AG04449 (cell line): ENCODE results near the gene CARD10.
"Not testable (repeated sequence)": the region's sequence is repeated elsewhere in the genome, so short reads cannot be mapped to it uniquely, and the experiment has no call there.

Source experiments
- CTCF ChIA-PET: fragments of 350-600 bp; formaldehyde crosslinking; extraction: SDS; loops from one replicate; lab custom pipeline; 2021; ENCODE audit warnings: antibody characterized with exemption; lab: Yijun Ruan, JAX
- POLR2A ChIA-PET: fragments of 400-600, 350-600 bp; formaldehyde crosslinking; extraction: SDS; loops from one replicate; lab custom pipeline; 2020; ENCODE audit warnings: antibody characterized with exemption, inconsistent platforms; lab: Yijun Ruan, JAX
- DNase-seq: peaks from one replicate; pipeline ENCODE4 v3.0.0-alpha.2; 2010; ENCODE audit warnings: low read depth, low spot score
- H3K4me3 ChIP-seq: 2 replicates; pipeline ENCODE4 v1.5.1; 2011; ENCODE audit warnings: low read depth, mild to moderate bottlenecking, control low read depth, low read length
- CTCF ChIP-seq: IDR thresholded peaks from one replicate; pipeline ENCODE4 v1.5.1; 2011; ENCODE audit warnings: mild to moderate bottlenecking, moderate library complexity, low read length, control low read depth, inconsistent platforms; ENCODE audit not compliant: insufficient read depth; ENCODE audit errors: missing control alignments

Gene CARD10

GRCh38 chr22:37534445-37534844 is 15.2 kb upstream of the CARD10 start:
- CTCF ChIA-PET = interaction anchor here (1.3 to 1.6 kb wide), 3 partner anchors 33 to 72 kb away, joined by 4 to 9 read pairs (median 7); no protein-coding TSS in a partner anchor
- DNase-seq = no peak
- H3K4me3 ChIP-seq = no peak overlapping the region
- POLR2A ChIA-PET = no interaction called here
- no peak for TF ChIP-seq CTCF

- no peak overlapping the region for H3K4me3 ChIP-seq
- no peak for TF ChIP-seq CTCF
- ChIA-PET POLR2A (interaction anchor here (0.5 kb wide), 1 partner anchor 41 kb away, joined by 3 read pairs; no protein-coding TSS in a partner anchor), CTCF (interaction anchor here (0.7 to 1.6 kb wide), 7 partner anchors 31 to 267 kb away, joined by 3 to 9 read pairs (median 4); no protein-coding TSS in a partner anchor)
- DNase-seq = peak; percentile 69
Observed at GRCh38 chr22:37533995-37534394, 14.8 kb upstream of the CARD10 start.

- no peak for DNase-seq
- ChIA-PET POLR2A (no interaction called here), CTCF (interaction anchor here (0.6 to 5.5 kb wide), 7 partner anchors 9 to 168 kb away, joined by 3 to 28 read pairs (median 4); no protein-coding TSS in a partner anchor)
- TF ChIP-seq CTCF = no peak
- no peak overlapping the region for H3K4me3 ChIP-seq
Observed at GRCh38 chr22:37529652-37530345, 10.6 kb upstream of the CARD10 start.

DNA sequence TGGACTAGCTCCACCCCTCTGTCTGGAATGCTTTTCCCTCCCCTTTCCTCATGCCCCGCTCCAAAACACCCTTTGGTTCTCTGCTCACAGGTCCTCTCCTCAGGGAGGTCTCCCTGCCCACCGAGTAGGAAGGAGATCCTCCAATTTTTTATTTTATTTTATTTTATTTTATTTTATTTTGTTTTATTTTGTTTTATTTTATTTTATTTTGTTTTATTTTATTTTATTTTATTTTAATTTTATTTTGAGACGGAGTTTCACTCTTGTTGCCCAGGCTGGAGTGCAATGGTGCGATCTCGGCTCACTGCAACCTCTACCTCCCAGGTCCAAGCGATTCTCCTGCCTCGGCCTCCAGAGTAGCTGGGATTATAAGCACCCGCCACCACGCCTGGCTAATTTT is 8.7 kb upstream of the CARD10 start:
- H3K4me3 ChIP-seq, POLR2A ChIA-PET, DNase-seq: not testable (repeated sequence)
- CTCF ChIA-PET = interaction anchor here (0.8 to 5.5 kb wide), 9 partner anchors 11 to 267 kb away, joined by 3 to 28 read pairs (median 3); no protein-coding TSS in a partner anchor

GRCh38 chr22:37527081-37527752 is 8.0 kb upstream of the CARD10 start:
- H3K4me3 ChIP-seq, POLR2A ChIA-PET, DNase-seq: not testable (repeated sequence)
- CTCF ChIA-PET = interaction anchor here (1.0 to 5.5 kb wide), 9 partner anchors 12 to 266 kb away, joined by 3 to 28 read pairs (median 5); no protein-coding TSS in a partner anchor

GRCh38 chr22:37526376-37526775 is 7.2 kb upstream of the CARD10 start:
- TF ChIP-seq CTCF = no peak
- no peak overlapping the region for H3K4me3 ChIP-seq
- ChIA-PET POLR2A (no interaction called here), CTCF (interaction anchor here (1.1 to 5.5 kb wide), 5 partner anchors 12 to 80 kb away, joined by 3 to 28 read pairs (median 6); no protein-coding TSS in a partner anchor)
- DNase-seq = no peak
